Measurements from ENCODE around the gene CTXND2. TPM values are rescaled to one million over a fixed set of nuclear protein-coding genes. Genes with fewer than 3 reads are reported as not detected.

The CTXND2 gene
- total and polyA plus RNA-seq, 9 of the 15 experiments (the other 6 are each of a cell fraction or from before 2014, with no cell fraction given): not detected

DNA sequence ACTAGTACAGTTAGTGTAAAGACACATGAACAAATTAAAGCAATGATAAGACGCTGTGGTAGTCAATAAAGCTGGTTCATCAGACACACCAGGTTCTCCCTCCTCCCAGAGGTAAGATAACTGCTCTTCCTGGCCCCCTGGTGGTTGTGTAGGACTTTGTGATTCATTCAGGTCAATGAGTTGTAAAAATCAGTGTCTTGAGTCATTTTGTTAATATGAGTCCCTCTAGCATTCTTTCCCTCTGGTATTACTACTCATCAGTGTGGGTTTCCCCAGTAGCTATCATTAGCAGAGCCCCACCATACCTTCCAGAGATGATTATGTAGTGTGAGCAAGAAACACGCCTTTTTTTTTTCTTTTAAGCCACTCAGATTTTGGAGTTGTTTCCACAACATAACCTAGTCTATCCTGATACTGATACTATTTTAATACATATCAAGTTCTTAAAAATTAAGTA, 35.6 kb downstream of the CTXND2 start (continued):
- TF ChIP-seq, protein P1, sequence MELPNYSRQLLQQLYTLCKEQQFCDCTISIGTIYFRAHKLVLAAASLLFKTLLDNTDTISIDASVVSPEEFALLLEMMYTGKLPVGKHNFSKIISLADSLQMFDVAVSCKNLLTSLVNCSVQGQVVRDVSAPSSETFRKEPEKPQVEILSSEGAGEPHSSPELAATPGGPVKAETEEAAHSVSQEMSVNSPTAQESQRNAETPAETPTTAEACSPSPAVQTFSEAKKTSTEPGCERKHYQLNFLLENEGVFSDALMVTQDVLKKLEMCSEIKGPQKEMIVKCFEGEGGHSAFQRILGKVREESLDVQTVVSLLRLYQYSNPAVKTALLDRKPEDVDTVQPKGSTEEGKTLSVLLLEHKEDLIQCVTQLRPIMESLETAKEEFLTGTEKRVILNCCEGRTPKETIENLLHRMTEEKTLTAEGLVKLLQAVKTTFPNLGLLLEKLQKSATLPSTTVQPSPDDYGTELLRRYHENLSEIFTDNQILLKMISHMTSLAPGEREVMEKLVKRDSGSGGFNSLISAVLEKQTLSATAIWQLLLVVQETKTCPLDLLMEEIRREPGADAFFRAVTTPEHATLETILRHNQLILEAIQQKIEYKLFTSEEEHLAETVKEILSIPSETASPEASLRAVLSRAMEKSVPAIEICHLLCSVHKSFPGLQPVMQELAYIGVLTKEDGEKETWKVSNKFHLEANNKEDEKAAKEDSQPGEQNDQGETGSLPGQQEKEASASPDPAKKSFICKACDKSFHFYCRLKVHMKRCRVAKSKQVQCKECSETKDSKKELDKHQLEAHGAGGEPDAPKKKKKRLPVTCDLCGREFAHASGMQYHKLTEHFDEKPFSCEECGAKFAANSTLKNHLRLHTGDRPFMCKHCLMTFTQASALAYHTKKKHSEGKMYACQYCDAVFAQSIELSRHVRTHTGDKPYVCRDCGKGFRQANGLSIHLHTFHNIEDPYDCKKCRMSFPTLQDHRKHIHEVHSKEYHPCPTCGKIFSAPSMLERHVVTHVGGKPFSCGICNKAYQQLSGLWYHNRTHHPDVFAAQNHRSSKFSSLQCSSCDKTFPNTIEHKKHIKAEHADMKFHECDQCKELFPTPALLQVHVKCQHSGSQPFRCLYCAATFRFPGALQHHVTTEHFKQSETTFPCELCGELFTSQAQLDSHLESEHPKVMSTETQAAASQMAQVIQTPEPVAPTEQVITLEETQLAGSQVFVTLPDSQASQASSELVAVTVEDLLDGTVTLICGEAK (IDR thresholded peaks at IDR 0.05): peak; percentile 88
- TF ChIP-seq, protein P1 (CRISPR knock-in tag; IDR thresholded peaks at IDR 0.05): 0 out of 2 replicates have a peak, but pooled peaks have one; percentile 55
- no peak for TF ChIP-seq HMGN3 (IDR thresholded peaks at IDR 0.05; ENCODE audit: borderline replicate concordance, extremely low read depth, insufficient read length, low read depth, low read length)
- TF ChIP-seq, protein P2, sequence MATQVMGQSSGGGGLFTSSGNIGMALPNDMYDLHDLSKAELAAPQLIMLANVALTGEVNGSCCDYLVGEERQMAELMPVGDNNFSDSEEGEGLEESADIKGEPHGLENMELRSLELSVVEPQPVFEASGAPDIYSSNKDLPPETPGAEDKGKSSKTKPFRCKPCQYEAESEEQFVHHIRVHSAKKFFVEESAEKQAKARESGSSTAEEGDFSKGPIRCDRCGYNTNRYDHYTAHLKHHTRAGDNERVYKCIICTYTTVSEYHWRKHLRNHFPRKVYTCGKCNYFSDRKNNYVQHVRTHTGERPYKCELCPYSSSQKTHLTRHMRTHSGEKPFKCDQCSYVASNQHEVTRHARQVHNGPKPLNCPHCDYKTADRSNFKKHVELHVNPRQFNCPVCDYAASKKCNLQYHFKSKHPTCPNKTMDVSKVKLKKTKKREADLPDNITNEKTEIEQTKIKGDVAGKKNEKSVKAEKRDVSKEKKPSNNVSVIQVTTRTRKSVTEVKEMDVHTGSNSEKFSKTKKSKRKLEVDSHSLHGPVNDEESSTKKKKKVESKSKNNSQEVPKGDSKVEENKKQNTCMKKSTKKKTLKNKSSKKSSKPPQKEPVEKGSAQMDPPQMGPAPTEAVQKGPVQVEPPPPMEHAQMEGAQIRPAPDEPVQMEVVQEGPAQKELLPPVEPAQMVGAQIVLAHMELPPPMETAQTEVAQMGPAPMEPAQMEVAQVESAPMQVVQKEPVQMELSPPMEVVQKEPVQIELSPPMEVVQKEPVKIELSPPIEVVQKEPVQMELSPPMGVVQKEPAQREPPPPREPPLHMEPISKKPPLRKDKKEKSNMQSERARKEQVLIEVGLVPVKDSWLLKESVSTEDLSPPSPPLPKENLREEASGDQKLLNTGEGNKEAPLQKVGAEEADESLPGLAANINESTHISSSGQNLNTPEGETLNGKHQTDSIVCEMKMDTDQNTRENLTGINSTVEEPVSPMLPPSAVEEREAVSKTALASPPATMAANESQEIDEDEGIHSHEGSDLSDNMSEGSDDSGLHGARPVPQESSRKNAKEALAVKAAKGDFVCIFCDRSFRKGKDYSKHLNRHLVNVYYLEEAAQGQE (IDR thresholded peaks at IDR 0.05; ENCODE audit: borderline replicate concordance): peak; percentile 68; the same call in 1 of the 2 replicates
- TF ChIP-seq, protein P2 (CRISPR knock-in tag; IDR thresholded peaks at IDR 0.05; ENCODE audit: low read depth): no peak
- peak in 1 of 2 experiments; percentile 51; a peak in 1 of 4 replicates for TF ChIP-seq MAZ (CRISPR knock-in tag; conservative IDR thresholded peaks at IDR 0.05 in 1 of 2, IDR thresholded peaks at IDR 0.05 in 1 of 2)
